Heart right ventricle (tissue), 16 donors: ENCODE results near the gene KCNK13. TPM values are rescaled to one million over a fixed set of nuclear protein-coding genes. Genes with fewer than 3 reads are reported as not detected.

Source experiments
- ATAC-seq, 8 donors: fragments of 200-7000 bp; cut with Tn5 transposase; one replicate each; pipeline ENCODE4 v1.9.1; 2020; ENCODE audit warnings: mild to moderate bottlenecking in 8 of 8, moderate library complexity in 8 of 8, moderate number of reproducible peaks in 1 of 8
- DNase-seq, 2 donors: peaks; one replicate each; pipeline ENCODE4 v3.0.0-alpha.2; 2020
- H3K27ac ChIP-seq, 10 donors: fragments of 200-600 bp; sonication (generic) in 2 of 10; one replicate each; pipeline versions ENCODE4 v1.5.0 to v1.8.0; 2020 to 2022; ENCODE audit warnings: mild to moderate bottlenecking in 3 of 10
- H3K27me3 ChIP-seq, 7 donors: fragments of 200-600 bp; one replicate each; pipeline ENCODE4 v1.8.0; 2021 to 2022; ENCODE audit warnings: mild to moderate bottlenecking in 2 of 7
- H3K36me3 ChIP-seq, 9 donors: fragments of 200-600 bp; sonication (generic) in 1 of 9; one replicate each; pipeline versions ENCODE4 v1.5.0 to v1.8.0; 2020 to 2022; ENCODE audit warnings: mild to moderate bottlenecking in 2 of 9
- H3K4me1 ChIP-seq, 9 donors: fragments of 200-600 bp; sonication (generic) in 1 of 9; one replicate each; pipeline versions ENCODE4 v1.5.0 to v1.8.0; 2020 to 2022; ENCODE audit warnings: mild to moderate bottlenecking in 4 of 9
- H3K4me3 ChIP-seq, 10 donors: fragments of 200-600 bp; sonication (generic) in 2 of 10; one replicate each; pipeline versions ENCODE4 v1.5.0 to v1.8.0; 2020 to 2022; ENCODE audit warnings: mild to moderate bottlenecking in 7 of 10, moderate library complexity in 2 of 10
- H3K9me3 ChIP-seq, 11 donors: fragments of 200-600 bp in 10 of 11; sonication (generic) in 2 of 11; one replicate each; pipeline versions ENCODE4 v1.5.0 to v1.8.0; 2013 to 2022; ENCODE audit warnings: mild to moderate bottlenecking in 2 of 11, control low read depth in 1 of 11, moderate library complexity in 1 of 11
- CTCF ChIP-seq, 9 donors: fragments of 200-600 bp; sonication (generic) in 2 of 9; IDR thresholded peaks; one replicate each; pipeline versions ENCODE4 v1.5.0 to v1.8.0; 2021 to 2022; ENCODE audit warnings: antibody characterized with exemption in 9 of 9, mild to moderate bottlenecking in 5 of 9, moderate library complexity in 1 of 9
- WGBS, 2 donors: extraction: QIAGEN DNeasy Blood & Tissue Kit; methylation state at CpG; one replicate each; pipeline ENCODE4 v1.1.7; 2013; ENCODE audit warnings: inconsistent platforms in 1 of 2; 5-methylcytosine and 5-hydroxymethylcytosine counted together
- intact Hi-C, 10 donors: fragments of 100-400 bp; cut with DNase I; formaldehyde crosslinking; loops; one replicate each; pipeline versions ENCODE4 v1.11.1 to v1.14.2; 2022
- polyA plus RNA-seq, 2 donors: library from polyadenylated mRNA; stranded (reverse); fragments of 200-250 nt; gene quantifications; one replicate each; pipeline ENCODE4 v1.2.3, GENCODE V29; 2013
- total RNA-seq, 10 donors: library from RNA; stranded (reverse); fragmentation: NEBNext Ultra II Directional in 3 of 10; extraction: Animal tissue kit (Norgen Biotek cat#: 25700) in 3 of 10; gene quantifications; one replicate each; pipeline versions ENCODE4 v1.2.1 to v1.2.4, GENCODE V29; 2021 to 2023
- donor health status: Arrhythmogenic right ventricular cardiomyopathy.
- donor health status: ischemic (EF 13 %, LVEDD 7.1; RV severe dilation, severe dysfunction).
- donor health status: healthy with polysubstance abuse.
- donor health status: DM: no; HTN: yes; CAD: no.
- donor health status: DM: no; HTN: no; CAD: no.
- donor health status: ischemic (EF 25% LVEDD 6.9; RV normal size, moderate dysfunction).
- donor health status: ischemic (EF 25% LVEDD 5.7; RV mildly dilated, moderate dysfunction).
- donor health status: healthy.
- donor health status: DM: yes; HTN: yes; CAD: no.
- donor health status: Ischemic cardiomyopathy.
- donor health status: ischemic (EF 35%, LVEDD 5.7; RV mildly dilated, moderate dysfunction).
- donor health status: nonischemic (EF 11% LVEDD 7.7; RV severe dilation, severe dysfunction).
- donor health status: DM: yes; HTN: yes; CAD: no.
- donor health status: PGD.
- donor health status: ischemic (EF 29% LVEDD 5.4; RV normal size, mild dysfunction).
- donor health status: nonischemic (EF 23%, LVEDD 6.1; RV moderate dilation, normal function).

Gene KCNK13
- total and polyA plus RNA-seq, 12 donors: 0.15 to 9.6 (median 1.0) TPM

GRCh38 chr14:90126260-90126659 is 64.5 kb downstream of the KCNK13 start:
- no peak for ATAC-seq
- no peaks in the 10 kb centered on the region for H3K9me3 ChIP-seq
- H3K4me3 ChIP-seq: no peak overlapping the region
- no peaks in the 10 kb centered on the region for H3K4me1 ChIP-seq
- no peak overlapping the region for H3K27ac ChIP-seq
- H3K36me3 ChIP-seq: no peaks in the 10 kb centered on the region
- intact Hi-C loops: no loop called here
- H3K27me3 ChIP-seq: peaks cover 0 to 7% (median 3%) of the 10 kb centered on the region in 7 donors
- no peak for TF ChIP-seq CTCF (IDR thresholded peaks at IDR 0.05)
- WGBS, 2 donors: 88 to 89% methylated on average over 15 of the region's 15 CpGs
- no peak for DNase-seq

- no peaks in the 10 kb centered on the region for H3K4me1 ChIP-seq
- DNase-seq (no peak), ATAC-seq (no peak)
- H3K4me3 ChIP-seq: no peak overlapping the region
- no peaks in the 10 kb centered on the region for H3K9me3 ChIP-seq
- H3K36me3 ChIP-seq: no peaks in the 10 kb centered on the region
- intact Hi-C loops: loop anchor here in 1 of 10 donors (2.0 kb wide), 1 partner anchor 20 kb away; no protein-coding TSS in a partner anchor
- H3K27ac ChIP-seq: no peak overlapping the region
- TF ChIP-seq CTCF (IDR thresholded peaks at IDR 0.05): no peak
- H3K27me3 ChIP-seq: peaks cover 0 to 13% (median 0%) of the 10 kb centered on the region in 7 donors
- WGBS, 2 donors: 52 to 59% methylated on average over 10 of the region's 10 CpGs
Observed at GRCh38 chr14:90132821-90133570, 71.2 kb downstream of the KCNK13 start.

- Histone ChIP-seq H3K9me3 (no peaks in the 10 kb centered on the region), H3K4me3 (no peak overlapping the region), H3K27ac (no peak overlapping the region), H3K4me1 (no peaks in the 10 kb centered on the region), H3K27me3 (peaks cover 0 to 8% (median 0%) of the 10 kb centered on the region in 7 donors), H3K36me3 (no peaks in the 10 kb centered on the region)
- DNase-seq: no peak
- 79 to 80% methylated on average over 4 of the region's 4 CpGs for WGBS, 2 donors
- no peak for ATAC-seq
- intact Hi-C loops: no loop called here
- TF ChIP-seq CTCF (IDR thresholded peaks at IDR 0.05): no peak
Observed at GRCh38 chr14:90136904-90137303, 75.1 kb downstream of the KCNK13 start.

- no peak for TF ChIP-seq CTCF (IDR thresholded peaks at IDR 0.05)
- H3K36me3 ChIP-seq: no peaks in the 10 kb centered on the region
- H3K27ac ChIP-seq: no peak overlapping the region
- ATAC-seq (no peak), DNase-seq (no peak)
- intact Hi-C loops: no loop called here
- no peaks in the 10 kb centered on the region for H3K9me3 ChIP-seq
- no peak overlapping the region for H3K4me3 ChIP-seq
- peaks cover 0 to 3% (median 0%) of the 10 kb centered on the region in 7 donors for H3K27me3 ChIP-seq
- H3K4me1 ChIP-seq: no peaks in the 10 kb centered on the region
- 28 to 40% methylated on average over 4 of the region's 4 CpGs for WGBS, 2 donors
Observed at GRCh38 chr14:90137807-90138206, 76.0 kb downstream of the KCNK13 start.
